NCI-H187 treated with DMSO at 0.1 percent for 48 hours (cell line): ENCODE measurements around the gene C9.
"Not testable (repeated sequence)": the region's sequence is repeated elsewhere in the genome, so short reads cannot be mapped to it uniquely, and the experiment has no call there.

ENCODE experiments used
- DNase-seq: peaks from one replicate; lab custom pipeline; 2025; lab: John Stamatoyannopoulos, UW

Gene C9

GRCh38 chr5:39371367-39371635 lies 7.0 kb upstream of the C9 start:
- no peak for DNase-seq

GRCh38 chr5:39370555-39371366 lies 6.5 kb upstream of the C9 start:
- no peak for DNase-seq

- DNase-seq, result no peak
These were observed 5.0 kb upstream of the C9 start for GRCh38 chr5:39369123-39369815.

- DNase-seq, result no peak
These were observed 3.8 kb upstream of the C9 start for GRCh38 chr5:39368116-39368515.

GRCh38 chr5:39367711-39368110 lies 3.4 kb upstream of the C9 start:
- DNase-seq, result no peak

- no peak for DNase-seq
These were observed 1.1 kb downstream of the C9 start for GRCh38 chr5:39363217-39363616.

GRCh38 chr5:39362646-39363045 lies 1.6 kb downstream of the C9 start:
- DNase-seq, result no peak

- no peak for DNase-seq
These were observed 3.0 kb downstream of the C9 start for GRCh38 chr5:39361306-39361705.

- DNase-seq, result no peak
These were observed 3.7 kb downstream of the C9 start for GRCh38 chr5:39360471-39361111.

- DNase-seq, result no peak
These were observed 8.0 kb downstream of the C9 start for GRCh38 chr5:39356263-39356662.

- DNase-seq, result no peak
These were observed 9.0 kb downstream of the C9 start for GRCh38 chr5:39355324-39355723.

GRCh38 chr5:39353717-39354399 lies 10.4 kb downstream of the C9 start:
- DNase-seq, result no peak

GRCh38 chr5:39352951-39353350 lies 11.3 kb downstream of the C9 start:
- no peak for DNase-seq

GRCh38 chr5:39352170-39352569 lies 12.1 kb downstream of the C9 start:
- no peak for DNase-seq

GRCh38 chr5:39349484-39349883 lies 14.8 kb downstream of the C9 start:
- no peak for DNase-seq

GRCh38 chr5:39342460-39342859 lies 21.8 kb downstream of the C9 start:
- no peak for DNase-seq

GRCh38 chr5:39341896-39342295 lies 22.4 kb downstream of the C9 start:
- DNase-seq, result no peak

- DNase-seq, result no peak
These were observed 23.8 kb downstream of the C9 start for GRCh38 chr5:39340506-39340905.

GRCh38 chr5:39337252-39337915 lies 26.9 kb downstream of the C9 start:
- no peak for DNase-seq

GRCh38 chr5:39334296-39334695 lies 30.0 kb downstream of the C9 start:
- DNase-seq, result not testable (repeated sequence)

GRCh38 chr5:39333104-39333503 lies 31.2 kb downstream of the C9 start:
- DNase-seq, result no peak

GRCh38 chr5:39331861-39332381 lies 32.4 kb downstream of the C9 start:
- no peak for DNase-seq
